Heart left ventricle (tissue), 13 donors: Measurements from ENCODE around the gene FAU.

Experiments used
- CTCF ChIP-seq, 12 donors: fragments of 200-600 bp; sonication (generic) in 4 of 12; IDR thresholded peaks; one replicate each; pipeline versions ENCODE4 v1.5.0 to v1.8.0; 2018 to 2022; ENCODE audit warnings: antibody characterized with exemption in 12 of 12, mild to moderate bottlenecking in 5 of 12
- POLR2A ChIP-seq, 2 donors: fragments of 450-650 bp; IDR thresholded peaks; one replicate each; pipeline ENCODE4 v1.6.1; 2017; ENCODE audit warnings: antibody characterized with exemption in 2 of 2, mild to moderate bottlenecking in 2 of 2, moderate library complexity in 2 of 2
- donor health status: ischemic (EF 13 %, LVEDD 7.1; RV severe dilation, severe dysfunction).
- donor health status: DM: no; HTN: yes; CAD: no.
- donor health status: DM: no; HTN: no; CAD: no.
- donor health status: ischemic (EF 25% LVEDD 6.9; RV normal size, moderate dysfunction).
- donor health status: ischemic (EF 25% LVEDD 5.7; RV mildly dilated, moderate dysfunction).
- donor health status: ischemic (EF 35%, LVEDD 5.7; RV mildly dilated, moderate dysfunction).
- donor health status: nonischemic (EF 11% LVEDD 7.7; RV severe dilation, severe dysfunction).
- donor health status: DM: yes; HTN: yes; CAD: no.
- donor health status: PGD.
- donor health status: ischemic (EF 29% LVEDD 5.4; RV normal size, mild dysfunction).
- donor health status: nonischemic (EF 23%, LVEDD 6.1; RV moderate dilation, normal function).

DNA sequence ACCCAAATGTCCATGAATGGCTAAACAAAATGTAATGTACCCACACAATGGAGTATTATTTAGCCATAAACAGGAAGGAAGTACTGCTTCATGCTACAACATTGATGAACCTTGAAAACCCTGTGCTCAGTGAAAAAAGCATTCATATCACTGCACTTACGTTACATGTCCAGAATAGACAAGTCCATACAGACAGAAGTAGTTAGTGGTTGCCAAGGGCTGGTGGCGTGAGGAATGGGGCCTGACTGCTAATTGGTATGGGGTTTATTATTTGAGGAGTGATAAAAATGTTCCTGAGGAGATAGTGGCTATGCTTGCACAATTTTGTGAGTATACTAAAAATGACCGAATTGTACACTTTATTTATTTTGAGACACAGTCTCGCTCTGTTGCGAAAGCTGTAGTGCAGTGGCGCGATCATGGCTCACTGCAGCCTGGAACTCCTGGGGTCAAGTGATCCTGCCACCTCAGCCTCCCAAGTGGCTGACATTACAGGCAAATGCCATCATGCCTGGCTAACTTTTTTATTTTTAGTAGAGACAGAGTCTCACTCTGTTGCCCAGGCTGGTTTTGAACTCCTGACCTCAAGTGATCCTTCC lies 20.1 kb upstream of the FAU start:
- no peak for TF ChIP-seq CTCF (IDR thresholded peaks at IDR 0.05)
- no peak for TF ChIP-seq POLR2A (IDR thresholded peaks at IDR 0.05)
